Panc1 (cell line): ENCODE results near the gene RAP2A.

Experiments used
- CTCF ChIP-seq: fragments of 450-650 bp; IDR thresholded peaks from 2 replicates; pipeline ENCODE4 v1.5.1; 2017; ENCODE audit warnings: mild to moderate bottlenecking
- REST ChIP-seq, 2 experiments: IDR thresholded peaks; 2 replicates each; pipeline ENCODE4 v1.6.1; 2011 to 2012; ENCODE audit warnings: low read depth in 2 of 2, control low read depth in 1 of 2, low read length in 1 of 2, mild to moderate bottlenecking in 1 of 2, moderate library complexity in 1 of 2; ENCODE audit not compliant: insufficient read depth in 1 of 2

- TF ChIP-seq CTCF, result no peak
- TF ChIP-seq REST (IDR thresholded peaks at IDR 0.05; ENCODE audit: insufficient read depth in 1 of 2, low read depth in 2 of 2, low read length in 1 of 2), result no peak
Observed at GRCh38 chr13:97483465-97483864, 49.5 kb downstream of the RAP2A start.
